Heart right ventricle (tissue), 16 donors: ENCODE measurements around the gene GNAL. TPM values are rescaled to one million over a fixed set of nuclear protein-coding genes. Genes with fewer than 3 reads are reported as not detected.

Experiments used
- ATAC-seq, 8 donors: fragments of 200-7000 bp; cut with Tn5 transposase; one replicate each; pipeline ENCODE4 v1.9.1; 2020; ENCODE audit warnings: mild to moderate bottlenecking in 8 of 8, moderate library complexity in 8 of 8, moderate number of reproducible peaks in 1 of 8
- DNase-seq, 2 donors: peaks; one replicate each; pipeline ENCODE4 v3.0.0-alpha.2; 2020
- H3K27ac ChIP-seq, 10 donors: fragments of 200-600 bp; sonication (generic) in 2 of 10; one replicate each; pipeline versions ENCODE4 v1.5.0 to v1.8.0; 2020 to 2022; ENCODE audit warnings: mild to moderate bottlenecking in 3 of 10
- H3K27me3 ChIP-seq, 7 donors: fragments of 200-600 bp; one replicate each; pipeline ENCODE4 v1.8.0; 2021 to 2022; ENCODE audit warnings: mild to moderate bottlenecking in 2 of 7
- H3K36me3 ChIP-seq, 9 donors: fragments of 200-600 bp; sonication (generic) in 1 of 9; one replicate each; pipeline versions ENCODE4 v1.5.0 to v1.8.0; 2020 to 2022; ENCODE audit warnings: mild to moderate bottlenecking in 2 of 9
- H3K4me1 ChIP-seq, 9 donors: fragments of 200-600 bp; sonication (generic) in 1 of 9; one replicate each; pipeline versions ENCODE4 v1.5.0 to v1.8.0; 2020 to 2022; ENCODE audit warnings: mild to moderate bottlenecking in 4 of 9
- H3K4me3 ChIP-seq, 10 donors: fragments of 200-600 bp; sonication (generic) in 2 of 10; one replicate each; pipeline versions ENCODE4 v1.5.0 to v1.8.0; 2020 to 2022; ENCODE audit warnings: mild to moderate bottlenecking in 7 of 10, moderate library complexity in 2 of 10
- H3K9me3 ChIP-seq, 11 donors: fragments of 200-600 bp in 10 of 11; sonication (generic) in 2 of 11; one replicate each; pipeline versions ENCODE4 v1.5.0 to v1.8.0; 2013 to 2022; ENCODE audit warnings: mild to moderate bottlenecking in 2 of 11, control low read depth in 1 of 11, moderate library complexity in 1 of 11
- WGBS, 2 donors: extraction: QIAGEN DNeasy Blood & Tissue Kit; methylation state at CpG; one replicate each; pipeline ENCODE4 v1.1.7; 2013; ENCODE audit warnings: inconsistent platforms in 1 of 2; 5-methylcytosine and 5-hydroxymethylcytosine counted together
- intact Hi-C, 10 donors: fragments of 100-400 bp; cut with DNase I; formaldehyde crosslinking; loops; one replicate each; pipeline versions ENCODE4 v1.11.1 to v1.14.2; 2022
- microRNA-seq, 2 donors: library from miRNA; unstranded; fragments of <30 nt; microRNA quantifications; one replicate each; pipeline ENCODE4 v1.2.0, GENCODE V29; 2021
- polyA plus RNA-seq, 2 donors: library from polyadenylated mRNA; stranded (reverse); fragments of 200-250 nt; gene quantifications; one replicate each; pipeline ENCODE4 v1.2.3, GENCODE V29; 2013
- total RNA-seq, 10 donors: library from RNA; stranded (reverse); fragmentation: NEBNext Ultra II Directional in 3 of 10; extraction: Animal tissue kit (Norgen Biotek cat#: 25700) in 3 of 10; gene quantifications; one replicate each; pipeline versions ENCODE4 v1.2.1 to v1.2.4, GENCODE V29; 2021 to 2023
- TF ChIP-seq, protein P1 (sequence below), 9 donors: fragments of 200-600 bp; sonication (generic) in 2 of 9; IDR thresholded peaks; one replicate each; pipeline versions ENCODE4 v1.5.0 to v1.8.0; 2021 to 2022; ENCODE audit warnings: antibody characterized with exemption in 9 of 9, mild to moderate bottlenecking in 5 of 9, moderate library complexity in 1 of 9
- donor health status: Arrhythmogenic right ventricular cardiomyopathy.
- donor health status: ischemic (EF 13 %, LVEDD 7.1; RV severe dilation, severe dysfunction).
- donor health status: healthy with polysubstance abuse.
- donor health status: DM: no; HTN: yes; CAD: no.
- donor health status: DM: no; HTN: no; CAD: no.
- donor health status: ischemic (EF 25% LVEDD 6.9; RV normal size, moderate dysfunction).
- donor health status: ischemic (EF 25% LVEDD 5.7; RV mildly dilated, moderate dysfunction).
- donor health status: healthy.
- donor health status: DM: yes; HTN: yes; CAD: no.
- donor health status: Ischemic cardiomyopathy.
- donor health status: ischemic (EF 35%, LVEDD 5.7; RV mildly dilated, moderate dysfunction).
- donor health status: nonischemic (EF 11% LVEDD 7.7; RV severe dilation, severe dysfunction).
- donor health status: DM: yes; HTN: yes; CAD: no.
- donor health status: PGD.
- donor health status: ischemic (EF 29% LVEDD 5.4; RV normal size, mild dysfunction).
- donor health status: nonischemic (EF 23%, LVEDD 6.1; RV moderate dilation, normal function).

GNAL gene
- total and polyA plus RNA-seq, 12 donors, result 0.42 to 6.9 (median 1.6) TPM

DNA sequence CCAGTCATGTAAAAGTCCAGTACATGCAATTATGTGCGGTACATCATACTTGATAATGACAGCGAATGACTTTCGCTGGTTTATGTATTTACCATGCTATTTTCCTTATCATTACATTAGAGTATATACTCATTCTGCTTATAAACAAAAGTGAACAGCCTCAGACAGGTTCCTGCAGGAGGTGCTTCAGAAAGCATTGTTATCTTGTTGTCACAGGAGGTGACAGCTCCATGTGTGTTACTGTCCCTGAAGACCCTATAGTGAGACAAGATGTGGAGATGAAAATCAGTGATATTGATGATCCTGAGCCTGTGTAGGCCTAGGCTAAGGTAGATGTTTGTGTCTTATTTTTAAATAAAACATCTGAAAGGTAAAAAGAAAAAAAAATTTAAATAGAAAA lies 234.4 kb downstream of the GNAL start:
- DNase-seq (no peak), ATAC-seq (no peak)
- H3K4me1 ChIP-seq, result peaks cover 0 to 11% (median 0%) of the 10 kb centered on the region in 9 donors
- TF ChIP-seq, protein P1, sequence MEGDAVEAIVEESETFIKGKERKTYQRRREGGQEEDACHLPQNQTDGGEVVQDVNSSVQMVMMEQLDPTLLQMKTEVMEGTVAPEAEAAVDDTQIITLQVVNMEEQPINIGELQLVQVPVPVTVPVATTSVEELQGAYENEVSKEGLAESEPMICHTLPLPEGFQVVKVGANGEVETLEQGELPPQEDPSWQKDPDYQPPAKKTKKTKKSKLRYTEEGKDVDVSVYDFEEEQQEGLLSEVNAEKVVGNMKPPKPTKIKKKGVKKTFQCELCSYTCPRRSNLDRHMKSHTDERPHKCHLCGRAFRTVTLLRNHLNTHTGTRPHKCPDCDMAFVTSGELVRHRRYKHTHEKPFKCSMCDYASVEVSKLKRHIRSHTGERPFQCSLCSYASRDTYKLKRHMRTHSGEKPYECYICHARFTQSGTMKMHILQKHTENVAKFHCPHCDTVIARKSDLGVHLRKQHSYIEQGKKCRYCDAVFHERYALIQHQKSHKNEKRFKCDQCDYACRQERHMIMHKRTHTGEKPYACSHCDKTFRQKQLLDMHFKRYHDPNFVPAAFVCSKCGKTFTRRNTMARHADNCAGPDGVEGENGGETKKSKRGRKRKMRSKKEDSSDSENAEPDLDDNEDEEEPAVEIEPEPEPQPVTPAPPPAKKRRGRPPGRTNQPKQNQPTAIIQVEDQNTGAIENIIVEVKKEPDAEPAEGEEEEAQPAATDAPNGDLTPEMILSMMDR (IDR thresholded peaks at IDR 0.05), result no peak
- peaks cover 0 to 2% (median 0%) of the 10 kb centered on the region in 9 donors for H3K36me3 ChIP-seq
- peaks cover 0 to 5% (median 0%) of the 10 kb centered on the region in 11 donors for H3K9me3 ChIP-seq
- no peak overlapping the region for H3K27ac ChIP-seq
- H3K27me3 ChIP-seq, result no peaks in the 10 kb centered on the region
- H3K4me3 ChIP-seq, result no peak overlapping the region
- intact Hi-C loops, result no loop called here
- WGBS, 2 donors, result 94 to 99% methylated on average over 3 of the region's 3 CpGs

DNA sequence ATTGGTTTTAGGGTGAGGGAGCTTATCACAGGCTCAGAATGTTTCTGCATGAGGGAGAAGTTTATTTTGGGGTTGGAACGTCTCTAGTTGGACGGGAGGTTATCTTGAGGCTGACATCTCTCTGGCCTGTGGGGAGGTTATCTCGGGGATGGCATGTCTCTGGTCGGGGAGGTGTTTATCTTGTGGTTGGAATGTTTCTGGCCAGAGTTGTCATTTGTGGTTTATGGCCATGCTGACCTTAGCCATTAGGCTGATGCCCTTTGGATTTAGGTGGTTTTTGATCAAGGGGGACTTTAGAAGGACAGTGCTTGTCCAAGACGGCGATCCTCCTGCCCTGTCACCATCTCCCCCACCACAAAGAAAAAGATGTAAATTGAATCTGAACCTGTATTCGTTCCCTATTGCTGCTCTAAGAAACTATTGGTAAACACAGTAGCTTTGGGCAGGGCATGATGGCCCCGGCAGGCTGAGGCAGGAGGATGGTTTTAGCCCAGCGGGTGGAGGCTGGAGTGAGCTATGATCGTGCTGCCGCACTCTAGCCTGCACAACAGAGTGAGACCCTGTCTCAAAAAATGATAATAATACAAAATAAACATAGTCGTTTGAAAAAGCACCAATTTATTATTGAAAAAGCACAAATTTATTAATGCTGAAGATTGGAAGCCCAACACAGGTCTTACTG lies 236.9 kb downstream of the GNAL start:
- WGBS, 2 donors, result 58 to 62% methylated on average over 12 of the region's 12 CpGs
- peak overlapping the region in 1 of 10 donors; percentile 36 for H3K27ac ChIP-seq
- no peak for DNase-seq
- peak in 2 of 8 donors; percentile 33 to 60 for ATAC-seq
- intact Hi-C loops, result no loop called here
- H3K4me1 ChIP-seq, result peaks cover 0 to 11% (median 0%) of the 10 kb centered on the region in 9 donors
- TF ChIP-seq, protein P1 (IDR thresholded peaks at IDR 0.05), result no peak
- no peak overlapping the region for H3K4me3 ChIP-seq
- H3K9me3 ChIP-seq, result peaks cover 0 to 5% (median 0%) of the 10 kb centered on the region in 11 donors
- no peaks in the 10 kb centered on the region for H3K27me3 ChIP-seq
- H3K36me3 ChIP-seq, result peaks cover 0 to 2% (median 0%) of the 10 kb centered on the region in 9 donors

DNA sequence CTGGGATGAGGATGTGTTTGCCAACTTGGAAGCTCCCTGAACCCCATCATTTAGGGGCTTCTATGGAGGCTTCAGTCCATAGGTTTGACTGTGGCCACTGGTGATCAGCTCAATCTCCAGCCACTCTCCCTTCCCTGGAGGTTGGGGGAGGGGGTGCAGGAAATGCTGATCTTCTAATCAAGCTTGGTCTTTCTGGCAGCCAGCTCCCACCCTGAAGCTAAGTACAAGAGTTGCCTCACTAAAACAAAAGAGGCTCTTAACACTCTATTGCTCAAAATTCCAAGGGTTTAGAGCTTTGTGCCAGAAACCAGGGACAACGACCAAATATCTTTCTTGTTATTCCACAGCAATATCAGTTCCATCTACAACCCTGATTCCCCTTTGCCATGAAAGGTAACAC lies 238.4 kb downstream of the GNAL start:
- ATAC-seq (no peak), DNase-seq (no peak)
- Histone ChIP-seq H3K27ac (no peak overlapping the region), H3K4me1 (peaks cover 0 to 11% (median 0%) of the 10 kb centered on the region in 9 donors), H3K4me3 (no peak overlapping the region), H3K36me3 (peaks cover 0 to 2% (median 0%) of the 10 kb centered on the region in 9 donors), H3K27me3 (no peaks in the 10 kb centered on the region), H3K9me3 (peaks cover 0 to 5% (median 0%) of the 10 kb centered on the region in 11 donors)
- TF ChIP-seq, protein P1 (IDR thresholded peaks at IDR 0.05), result no peak
- 44 to 68% methylated on average over 1 of the region's 1 CpG for WGBS, 2 donors
- intact Hi-C loops, result no loop called here

DNA sequence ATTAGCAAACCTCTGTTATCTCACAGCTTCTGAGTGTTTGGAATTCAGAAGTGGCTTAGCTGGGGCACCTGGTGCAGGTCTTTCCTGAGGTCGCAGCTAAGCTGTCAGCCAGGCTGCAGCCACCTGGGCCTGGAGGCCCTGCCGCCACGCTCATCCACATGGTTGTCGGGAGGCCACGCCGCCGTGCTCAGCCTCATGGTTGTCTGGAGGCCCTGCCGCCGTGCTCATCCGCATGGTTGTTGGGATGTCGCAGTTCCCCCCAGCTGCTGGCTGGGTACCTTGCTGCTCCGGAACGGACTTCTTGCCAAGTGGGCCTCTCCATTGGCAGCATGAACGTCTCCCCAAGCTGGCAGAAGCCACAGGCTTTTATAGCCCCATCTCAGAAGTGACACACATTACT lies 243.3 kb downstream of the GNAL start:
- no peak overlapping the region for H3K4me3 ChIP-seq
- no peaks in the 10 kb centered on the region for H3K27me3 ChIP-seq
- H3K4me1 ChIP-seq, result peaks cover 0 to 2% (median 0%) of the 10 kb centered on the region in 9 donors
- no peaks in the 10 kb centered on the region for H3K36me3 ChIP-seq
- DNase-seq, result no peak
- H3K9me3 ChIP-seq, result no peaks in the 10 kb centered on the region
- intact Hi-C loops, result no loop called here
- no peak overlapping the region for H3K27ac ChIP-seq
- ATAC-seq, result no peak
- 92 to 93% methylated on average over 14 of the region's 14 CpGs for WGBS, 2 donors
- TF ChIP-seq, protein P1 (IDR thresholded peaks at IDR 0.05), result no peak

Small RNA genes within 50 kb of the gene (microRNA-seq; reads per million reads assigned to microRNA genes)
- gene MIR7153, result 0 reads per million in 2 donors

Other genes starting within 250 kb of the GNAL start
- not detected for gene SLC35G4, start 79.7 kb upstream of the GNAL start, total RNA-seq
- gene SLC35G4, start 79.7 kb upstream of the GNAL start, polyA plus RNA-seq, result not detected
- 10 to 100 TPM; 30.2 to 53.7 (median 38.3) TPM for gene CHMP1B, start 162.1 kb downstream of the GNAL start, total RNA-seq
- 10 to 100 TPM; 16.3 to 25.5 TPM for gene CHMP1B, start 162.1 kb downstream of the GNAL start, polyA plus RNA-seq
- gene MPPE1, start 219.1 kb downstream of the GNAL start, total RNA-seq, result 10 to 100 TPM; 21.2 to 44.5 (median 34.1) TPM
- 10 to 100 TPM; 18.3 to 45.9 TPM for gene MPPE1, start 219.1 kb downstream of the GNAL start, polyA plus RNA-seq